HG02763 (cell line): ENCODE data around the gene NLRP6.
"Not testable (repeated sequence)": the region's sequence is repeated elsewhere in the genome, so short reads cannot be mapped to it uniquely, and the experiment has no call there.

ENCODE experiments used
- ATAC-seq: cut with Tn5 transposase; IDR thresholded peaks from one replicate; pipeline ENCODE4 v1.9.1; 2021; ENCODE audit warnings: mild to moderate bottlenecking, moderate library complexity; ENCODE audit not compliant: unreplicated experiment

Gene NLRP6

GRCh38 chr11:278001-278951 is at the start of gene NLRP6:
TSS of gene NLRP6 (plus strand) at chr11:278407. CDS start at chr11:278570, 163 bp downstream.
- no peak for ATAC-seq

- no peak for ATAC-seq
Observed at GRCh38 chr11:230431-230830, 47.8 kb upstream of the NLRP6 start.

- no peak for ATAC-seq
Observed at GRCh38 chr11:232783-233565, 45.2 kb upstream of the NLRP6 start.

DNA sequence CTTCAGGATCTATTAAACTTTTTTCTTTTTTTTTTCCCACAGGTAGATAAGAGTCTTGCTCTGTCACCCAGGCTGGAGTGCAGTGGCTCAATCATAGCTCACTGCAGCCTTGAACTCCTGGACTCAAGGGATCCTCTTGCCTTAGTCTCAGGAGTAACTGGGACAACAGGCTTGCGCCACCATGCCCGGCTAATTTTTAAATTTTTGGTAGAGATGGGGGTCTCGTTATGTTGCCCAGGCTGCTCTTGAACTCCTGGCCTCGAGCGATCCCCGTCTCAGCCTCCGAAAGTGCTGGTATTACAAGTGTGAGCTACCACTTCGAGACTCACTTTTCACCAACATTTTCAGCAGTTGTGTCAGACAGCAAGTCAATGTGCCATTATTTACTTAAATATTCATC is 43.0 kb upstream of the NLRP6 start:
- no peak for ATAC-seq

DNA sequence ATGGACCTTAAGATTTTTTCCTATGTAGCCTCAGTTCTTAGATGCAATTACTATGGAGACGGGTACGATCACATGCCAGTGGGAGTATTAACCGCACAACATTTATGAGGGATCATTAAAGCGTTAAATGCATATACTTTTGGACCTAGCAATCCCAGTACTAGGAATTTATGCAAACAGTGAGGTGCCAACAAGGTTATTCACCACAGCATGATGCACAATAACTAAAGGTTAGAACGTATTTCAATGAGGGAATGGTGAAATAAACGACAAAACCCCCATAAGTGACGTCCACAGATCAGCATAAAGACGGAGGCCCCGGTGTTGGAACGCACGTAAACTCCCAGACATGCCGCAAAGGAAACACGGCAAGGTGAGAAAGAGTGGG is 42.6 kb upstream of the NLRP6 start:
- no peak for ATAC-seq

DNA sequence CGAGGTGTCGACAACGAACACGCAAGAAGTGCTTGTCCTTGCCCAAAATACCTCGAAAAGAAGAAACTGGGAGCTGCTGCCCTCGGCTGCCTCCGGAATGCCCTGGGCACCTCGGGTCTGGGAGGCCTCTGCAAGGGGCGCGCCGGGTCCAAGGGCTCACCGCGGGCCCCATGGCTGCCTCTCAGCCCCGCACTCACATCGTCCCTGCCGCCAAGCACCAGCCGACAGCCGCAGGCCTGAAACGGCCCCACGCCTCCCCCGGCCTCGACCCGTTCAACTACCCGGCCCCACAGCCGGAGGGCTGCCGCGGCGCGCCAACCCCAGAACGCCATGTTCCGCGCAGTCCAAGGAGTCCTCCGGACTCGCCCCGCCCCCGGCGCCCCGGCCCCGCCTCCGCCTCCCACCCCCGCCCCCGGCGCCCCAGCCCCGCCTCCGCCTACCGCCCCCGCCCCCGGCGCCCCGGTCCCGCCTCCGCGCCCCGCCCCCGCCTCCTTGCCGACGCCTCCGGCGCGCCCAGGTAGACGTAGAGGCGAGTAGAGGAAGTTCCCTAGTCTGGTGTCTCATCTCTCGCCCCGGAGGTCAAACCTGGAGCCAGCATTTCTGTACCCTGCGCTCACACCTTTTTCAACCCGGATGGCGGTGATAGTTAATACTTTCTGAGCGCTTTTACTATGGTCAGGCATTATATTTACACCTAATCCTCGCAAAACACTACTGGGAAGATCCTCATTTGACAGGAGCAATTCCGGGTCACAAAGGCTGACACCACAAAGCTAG is 42.0 kb upstream of the NLRP6 start, which contains the start of gene SIRT3:
TSS of gene SIRT3 (minus strand) at position 346 of the 777 bp plus-strand sequence. CDS start at position 332, 14 bp downstream.
- ATAC-seq: peak; percentile 78

- peak; percentile 79 for ATAC-seq
Observed at GRCh38 chr11:236774-237767, 41.1 kb upstream of the NLRP6 start, which contains the start of gene PSMD13. TSS of gene PSMD13 (plus strand) at chr11:236976. CDS start at chr11:237050, 74 bp downstream.

DNA sequence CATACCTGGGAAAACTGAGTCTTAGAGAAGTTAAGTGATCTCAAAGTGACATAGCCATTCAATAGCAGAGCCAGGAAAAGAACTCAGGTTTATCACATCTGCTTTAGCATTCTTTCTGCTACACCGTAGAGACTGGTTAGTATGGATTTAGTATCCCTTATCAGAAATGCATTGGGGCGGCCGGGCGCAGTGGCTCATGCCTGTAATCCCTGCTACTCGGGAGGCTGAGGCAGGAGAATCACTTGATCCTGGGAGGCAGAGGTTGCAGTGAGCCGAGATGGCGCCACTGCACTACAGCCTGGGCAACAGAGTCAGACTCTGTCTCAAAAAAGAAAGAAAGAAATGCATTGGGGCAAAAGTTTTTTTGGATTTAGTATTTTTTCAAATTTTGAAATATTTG is 39.9 kb upstream of the NLRP6 start:
- ATAC-seq: not testable (repeated sequence)

DNA sequence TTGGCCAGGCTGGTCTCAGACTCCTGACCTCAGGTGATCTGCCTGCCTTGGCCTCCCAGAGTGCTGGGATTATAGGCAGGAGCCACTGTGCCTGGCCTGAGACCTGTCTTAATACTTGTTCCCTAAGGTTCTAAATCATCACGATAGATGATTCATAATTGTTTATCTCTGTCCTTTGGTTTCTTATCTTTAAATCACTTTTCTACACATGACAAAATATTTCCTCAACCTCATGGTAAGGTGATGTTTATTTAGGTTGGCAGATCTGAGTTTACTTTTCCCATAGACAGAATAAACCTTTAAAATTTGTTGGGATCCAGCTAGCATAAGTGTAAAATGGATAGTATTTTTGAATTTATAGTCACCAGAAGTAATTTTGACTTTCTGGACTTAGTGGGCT is 37.9 kb upstream of the NLRP6 start:
- no peak for ATAC-seq

- ATAC-seq: no peak
Observed at GRCh38 chr11:241634-242033, 36.6 kb upstream of the NLRP6 start.

GRCh38 chr11:244376-244775 is 33.8 kb upstream of the NLRP6 start:
- no peak for ATAC-seq

DNA sequence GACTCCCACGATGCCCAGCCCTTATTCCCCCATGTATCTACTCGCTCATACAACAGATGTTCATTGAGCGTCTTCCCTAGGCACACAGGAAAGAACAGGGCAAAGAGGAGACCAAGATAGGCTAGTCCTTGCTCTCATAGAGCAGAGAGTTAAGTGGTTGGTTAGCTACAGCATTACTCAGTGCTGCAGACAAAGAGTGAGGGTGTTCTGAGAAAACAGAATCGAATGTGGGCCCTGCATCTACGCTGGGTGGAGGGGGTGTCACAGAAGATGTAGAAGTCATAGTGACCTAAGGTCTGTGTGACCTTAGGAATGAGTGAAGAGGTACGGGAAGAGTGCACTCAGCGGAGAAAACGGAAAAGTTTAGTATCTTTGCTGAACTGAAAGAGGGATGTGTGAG is 29.1 kb upstream of the NLRP6 start:
- no peak for ATAC-seq

DNA sequence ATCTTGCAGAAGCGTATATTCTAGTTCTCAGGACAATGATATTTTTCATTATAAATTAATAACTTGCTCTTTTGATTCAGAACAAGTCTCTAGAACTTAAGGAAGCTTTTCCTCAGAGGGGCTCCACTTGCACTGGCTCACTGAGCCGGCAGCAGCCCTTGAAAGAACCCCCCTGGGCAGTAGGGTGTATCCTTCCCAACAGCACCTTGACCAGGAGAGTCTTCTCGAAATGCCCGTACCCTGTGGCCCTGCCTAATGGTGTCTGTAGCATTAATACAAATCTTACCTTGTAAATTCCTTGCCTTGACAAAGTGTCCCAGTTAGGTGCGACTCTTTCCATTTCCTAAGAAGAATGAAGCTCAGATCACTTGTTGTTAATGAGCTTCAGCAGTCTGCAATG is 27.9 kb upstream of the NLRP6 start:
- ATAC-seq: no peak

DNA sequence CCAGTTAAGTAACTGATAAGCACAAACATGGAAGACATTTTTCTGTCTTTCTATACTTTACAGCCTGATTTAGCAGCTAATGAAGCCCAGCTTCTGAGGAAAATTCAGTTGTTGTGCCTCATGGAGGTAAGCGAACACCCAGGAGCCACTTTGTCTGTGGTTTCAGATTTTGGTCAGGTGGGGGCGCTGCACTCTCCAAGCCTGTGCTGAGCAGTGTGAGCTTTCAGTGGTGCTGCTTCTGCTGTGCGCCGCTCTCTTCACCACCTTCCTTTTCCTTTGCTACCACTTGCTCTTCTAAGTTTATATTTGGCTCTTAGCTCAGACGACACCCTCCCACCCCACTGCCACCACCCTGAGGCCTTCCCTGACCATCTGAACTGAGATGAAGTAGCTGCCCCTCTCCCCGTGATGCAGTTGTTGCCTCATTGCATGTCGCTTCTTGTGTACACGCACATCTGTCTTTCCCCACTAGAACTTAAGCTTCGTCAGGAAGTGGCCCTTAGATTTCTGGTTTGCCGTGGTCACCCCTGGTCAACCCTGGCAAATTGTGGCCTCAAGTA is 27.4 kb upstream of the NLRP6 start:
- no peak for ATAC-seq

GRCh38 chr11:251550-251949 is 26.7 kb upstream of the NLRP6 start:
- no peak for ATAC-seq

- no peak for ATAC-seq
Observed at GRCh38 chr11:252666-253065, 25.5 kb upstream of the NLRP6 start.

DNA sequence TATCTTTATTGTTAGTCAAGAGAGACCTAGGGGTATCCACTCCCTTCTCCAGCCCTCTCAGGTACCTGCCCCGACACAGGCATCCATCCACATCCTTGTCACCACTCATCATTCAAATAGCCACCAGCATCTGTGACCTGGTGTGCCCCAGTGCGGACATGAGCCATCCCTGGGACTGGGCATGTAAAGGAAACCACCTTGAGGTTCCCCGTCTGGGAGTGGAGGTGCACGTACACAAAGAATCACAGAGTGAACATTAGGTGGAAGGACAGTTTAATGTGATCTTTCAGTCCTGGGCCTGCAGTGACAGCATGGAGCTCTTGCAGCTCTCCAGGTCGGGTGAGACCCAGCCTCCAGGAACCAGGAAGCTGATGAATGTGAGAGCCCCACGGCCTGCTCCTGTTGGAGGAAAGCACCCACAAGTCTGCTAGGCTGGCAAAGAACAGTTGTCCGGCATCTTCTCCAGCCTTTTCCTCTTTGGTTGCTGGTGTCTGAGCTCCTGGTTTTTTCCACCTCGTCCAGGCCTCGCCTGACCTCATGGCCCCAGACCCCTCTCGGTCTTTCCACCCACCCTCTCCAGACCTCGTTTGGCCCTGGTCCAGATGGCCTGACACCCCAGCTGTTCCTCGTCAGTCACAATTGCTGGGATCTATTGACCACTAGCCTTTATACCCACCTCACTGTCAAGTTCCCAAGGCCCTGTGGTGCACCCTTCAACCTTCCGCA is 24.9 kb upstream of the NLRP6 start:
- no peak for ATAC-seq

GRCh38 chr11:253886-254270 is 24.3 kb upstream of the NLRP6 start:
- ATAC-seq: no peak

DNA sequence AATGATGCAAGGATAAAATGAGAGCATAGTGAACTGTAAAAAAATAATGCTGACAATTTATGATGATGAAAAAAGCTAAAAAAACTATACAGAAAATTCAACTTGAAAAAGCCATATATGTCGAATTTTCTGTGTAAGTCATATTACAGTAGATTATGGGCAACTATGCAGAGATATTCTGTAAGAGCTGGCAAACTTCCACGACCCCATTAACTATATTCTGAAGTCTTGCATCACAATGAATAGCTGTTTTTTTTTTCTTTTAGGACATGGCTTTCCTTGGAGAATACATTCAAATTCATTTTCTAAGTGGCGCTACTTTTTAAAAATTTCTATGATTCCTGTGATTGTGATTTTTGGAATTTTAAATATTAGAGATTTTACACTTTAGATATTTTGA is 23.0 kb upstream of the NLRP6 start:
- ATAC-seq: no peak
